HG02678 (cell line): ENCODE data around the gene WNT10A.
"Not testable (repeated sequence)": the region's sequence is repeated elsewhere in the genome, so short reads cannot be mapped to it uniquely, and the experiment has no call there.

Experiments used
- ATAC-seq: cut with Tn5 transposase; IDR thresholded peaks from one replicate; pipeline ENCODE4 v1.9.1; 2021; ENCODE audit warnings: mild to moderate bottlenecking, moderate library complexity; ENCODE audit not compliant: unreplicated experiment

Gene WNT10A

GRCh38 chr2:218927876-218928275 lies 47.2 kb downstream of the WNT10A start:
- no peak for ATAC-seq

DNA sequence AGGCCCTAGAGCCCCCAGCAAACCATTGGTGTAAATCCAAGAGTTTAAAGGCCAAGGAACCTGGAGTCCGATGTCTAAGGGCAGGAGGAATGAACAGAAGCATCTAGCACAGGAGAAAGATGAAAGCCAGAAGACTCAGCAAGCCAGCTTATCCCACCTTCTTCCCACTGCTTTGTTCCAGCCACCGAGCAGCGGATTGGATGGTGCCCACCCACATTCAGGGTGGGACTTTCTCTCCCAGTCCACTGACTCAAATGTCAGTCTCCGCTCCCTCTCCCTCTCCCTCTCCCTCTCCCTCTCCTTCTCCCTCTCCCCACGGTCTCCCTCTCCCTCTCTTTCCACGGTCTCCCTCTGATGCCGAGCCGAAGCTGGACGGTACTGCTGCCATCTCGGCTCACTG lies 49.8 kb downstream of the WNT10A start:
- ATAC-seq = not testable (repeated sequence)

DNA sequence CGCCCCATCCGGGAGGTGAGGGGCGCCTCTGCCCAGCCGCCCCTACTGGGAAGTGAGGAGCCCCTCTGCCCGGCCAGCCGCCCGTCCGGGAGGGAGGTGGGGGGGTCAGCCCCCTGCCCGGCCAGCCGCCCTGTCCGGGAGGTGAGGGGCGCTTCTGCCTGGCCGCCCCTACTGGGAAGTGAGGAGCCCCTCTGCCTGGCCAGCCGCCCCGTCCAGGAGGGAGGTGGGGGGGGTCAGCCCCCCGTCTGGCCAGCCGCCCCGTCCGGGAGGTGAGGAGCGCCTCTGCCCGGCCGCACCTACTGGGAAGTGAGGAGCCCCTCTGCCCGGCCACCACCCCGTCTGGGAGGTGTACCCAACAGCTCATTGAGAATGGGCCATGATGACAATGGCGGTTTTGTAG lies 51.1 kb downstream of the WNT10A start:
- not testable (repeated sequence) for ATAC-seq
